ENCODE data around the gene CDYL2. TPM values are rescaled to one million over a fixed set of nuclear protein-coding genes. Genes with fewer than 3 reads are reported as not detected.

CDYL2 gene
- total RNA-seq, 2 experiments from 2014 or later = 10.4 to 11.4 TPM

DNA sequence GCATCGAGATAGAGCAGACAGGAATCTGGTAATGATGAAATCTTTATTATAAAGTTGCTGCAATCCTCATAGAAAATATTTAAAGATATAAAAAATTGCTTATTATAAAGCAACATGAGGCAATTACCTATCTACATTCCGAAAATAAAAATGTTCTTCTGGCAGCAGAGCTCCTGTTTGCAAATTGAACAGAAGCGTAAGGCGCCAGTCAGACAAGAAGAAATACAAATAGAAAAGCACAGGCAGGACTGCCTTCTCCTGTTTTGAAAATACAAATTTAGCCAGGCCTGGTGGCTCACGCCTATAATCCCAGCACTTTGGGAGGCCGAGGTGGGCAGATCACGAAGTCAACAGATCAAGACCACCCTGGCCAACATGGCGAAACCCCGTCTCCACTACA is 95.6 kb downstream of the CDYL2 start:
- H3K36me3 Mint-ChIP-seq (ENCODE audit: low read depth) = no peaks in the 10 kb centered on the region
- H3K4me1 Mint-ChIP-seq (ENCODE audit: low read depth) = peaks cover 8% of the 10 kb centered on the region
- ATAC-seq (no peak), DNase-seq (no peak)
- ChIA-PET POLR2A (no interaction called here), CTCF (interaction anchor here (1.3 kb wide), 1 partner anchor 23 kb away, joined by 3 read pairs; no protein-coding TSS in a partner anchor)
- H3K27me3 Mint-ChIP-seq = no peaks in the 10 kb centered on the region
- H3K9me3 Mint-ChIP-seq = peaks cover 2% of the 10 kb centered on the region
- H3K4me3 Mint-ChIP-seq = no peak overlapping the region
- TF ChIP-seq, protein P1, sequence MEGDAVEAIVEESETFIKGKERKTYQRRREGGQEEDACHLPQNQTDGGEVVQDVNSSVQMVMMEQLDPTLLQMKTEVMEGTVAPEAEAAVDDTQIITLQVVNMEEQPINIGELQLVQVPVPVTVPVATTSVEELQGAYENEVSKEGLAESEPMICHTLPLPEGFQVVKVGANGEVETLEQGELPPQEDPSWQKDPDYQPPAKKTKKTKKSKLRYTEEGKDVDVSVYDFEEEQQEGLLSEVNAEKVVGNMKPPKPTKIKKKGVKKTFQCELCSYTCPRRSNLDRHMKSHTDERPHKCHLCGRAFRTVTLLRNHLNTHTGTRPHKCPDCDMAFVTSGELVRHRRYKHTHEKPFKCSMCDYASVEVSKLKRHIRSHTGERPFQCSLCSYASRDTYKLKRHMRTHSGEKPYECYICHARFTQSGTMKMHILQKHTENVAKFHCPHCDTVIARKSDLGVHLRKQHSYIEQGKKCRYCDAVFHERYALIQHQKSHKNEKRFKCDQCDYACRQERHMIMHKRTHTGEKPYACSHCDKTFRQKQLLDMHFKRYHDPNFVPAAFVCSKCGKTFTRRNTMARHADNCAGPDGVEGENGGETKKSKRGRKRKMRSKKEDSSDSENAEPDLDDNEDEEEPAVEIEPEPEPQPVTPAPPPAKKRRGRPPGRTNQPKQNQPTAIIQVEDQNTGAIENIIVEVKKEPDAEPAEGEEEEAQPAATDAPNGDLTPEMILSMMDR (IDR thresholded peaks at IDR 0.05) = no peak
- no peak overlapping the region for H3K27ac Mint-ChIP-seq
- intact Hi-C loops (cut with micrococcal nuclease) = no loop called here

DNA sequence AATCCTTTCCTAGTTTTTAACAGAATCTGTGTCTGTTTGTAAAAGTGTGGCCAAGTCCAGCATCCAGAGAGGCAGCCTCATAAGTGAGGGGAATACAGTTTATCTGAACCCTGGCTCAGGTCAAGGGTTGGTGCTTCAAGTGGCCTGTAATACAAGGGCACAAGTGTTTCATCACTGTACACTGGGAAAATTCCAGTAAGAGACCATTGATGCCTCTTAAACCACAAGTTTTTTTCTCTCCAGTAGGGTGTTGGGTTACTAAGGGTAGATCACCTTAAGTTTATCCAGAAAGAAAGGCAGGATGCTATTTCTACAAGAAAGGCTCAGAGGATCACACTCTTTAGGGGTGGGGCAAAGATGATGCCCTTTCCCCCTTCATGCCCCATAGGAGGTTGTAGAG is 96.7 kb downstream of the CDYL2 start:
- ATAC-seq (no peak), DNase-seq (no peak)
- no peaks in the 10 kb centered on the region for H3K36me3 Mint-ChIP-seq (ENCODE audit: low read depth)
- TF ChIP-seq, protein P1 (IDR thresholded peaks at IDR 0.05) = no peak
- no peaks in the 10 kb centered on the region for H3K27me3 Mint-ChIP-seq
- peaks cover 8% of the 10 kb centered on the region for H3K4me1 Mint-ChIP-seq (ENCODE audit: low read depth)
- intact Hi-C loops (cut with micrococcal nuclease) = no loop called here
- no peak overlapping the region for H3K27ac Mint-ChIP-seq
- H3K9me3 Mint-ChIP-seq = peaks cover 2% of the 10 kb centered on the region
- ChIA-PET CTCF (interaction anchor here (1.3 kb wide), 1 partner anchor 22 kb away, joined by 3 read pairs; no protein-coding TSS in a partner anchor), POLR2A (no interaction called here)
- H3K4me3 Mint-ChIP-seq = no peak overlapping the region

DNA sequence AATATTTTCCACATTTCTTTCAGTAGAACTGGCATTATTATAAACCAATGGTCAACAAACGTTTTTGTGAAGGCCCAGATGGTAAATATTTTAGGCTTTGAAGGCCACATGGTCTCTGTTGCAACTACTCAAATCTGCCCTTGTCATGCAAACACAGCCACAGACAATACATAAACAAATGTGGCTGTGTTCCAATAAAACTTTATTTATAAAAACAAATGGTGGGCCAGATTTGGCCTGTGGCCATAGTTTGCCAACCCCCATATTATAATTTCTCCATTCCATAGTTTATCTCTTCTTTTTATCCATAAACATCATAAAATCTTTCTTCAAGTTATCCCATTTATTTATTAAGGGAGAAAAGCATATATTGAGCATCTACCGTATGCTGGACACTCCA is 98.8 kb downstream of the CDYL2 start:
- H3K27ac Mint-ChIP-seq = no peak overlapping the region
- peaks cover 2% of the 10 kb centered on the region for H3K9me3 Mint-ChIP-seq
- CTCF ChIA-PET = no interaction called here
- POLR2A ChIA-PET = interaction anchor here (1.7 kb wide), 1 partner anchor 29 kb away, joined by 6 read pairs; no protein-coding TSS in a partner anchor
- H3K36me3 Mint-ChIP-seq (ENCODE audit: low read depth) = no peaks in the 10 kb centered on the region
- TF ChIP-seq, protein P1 (IDR thresholded peaks at IDR 0.05) = no peak
- no peaks in the 10 kb centered on the region for H3K27me3 Mint-ChIP-seq
- ATAC-seq (no peak), DNase-seq (no peak)
- intact Hi-C loops (cut with micrococcal nuclease) = no loop called here
- peaks cover 14% of the 10 kb centered on the region for H3K4me1 Mint-ChIP-seq (ENCODE audit: low read depth)
- H3K4me3 Mint-ChIP-seq = no peak overlapping the region

DNA sequence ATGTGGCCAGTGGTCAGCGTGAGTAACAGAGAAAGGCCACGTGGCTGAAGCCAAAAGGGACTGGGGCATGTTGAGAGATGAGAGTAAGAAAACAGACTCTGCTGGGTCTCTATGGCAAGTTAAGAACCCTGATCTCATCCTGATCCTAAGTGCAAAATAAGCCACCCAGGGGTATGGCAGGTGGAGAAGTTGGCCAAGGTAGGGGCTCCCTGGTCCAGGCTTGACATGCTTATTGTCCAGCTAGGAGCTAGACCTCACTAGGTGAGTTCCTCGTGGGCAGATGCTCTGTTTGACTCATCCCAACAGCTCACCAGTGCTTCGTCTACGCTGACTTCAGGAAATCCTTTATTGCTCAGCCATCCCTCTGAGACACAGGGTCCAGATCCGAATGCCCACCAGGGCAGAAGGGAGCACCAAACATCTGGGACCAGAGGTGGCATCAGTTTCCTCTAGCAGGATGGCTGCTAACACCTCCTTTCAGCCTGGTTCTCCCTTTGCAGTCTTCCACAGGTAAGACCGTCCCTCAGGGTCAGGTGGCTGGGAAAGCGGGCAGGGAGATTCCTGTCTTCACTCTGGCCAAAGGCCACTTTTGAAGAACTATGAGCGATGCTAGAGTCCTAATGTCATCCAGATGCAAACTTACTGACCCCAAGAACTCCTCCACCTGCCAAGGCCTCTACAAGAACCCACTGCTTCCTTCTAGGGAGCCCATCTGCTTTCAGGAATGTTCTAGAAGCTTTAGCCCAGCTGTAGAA is 99.5 kb downstream of the CDYL2 start:
- DNase-seq = no peak
- no peak for ATAC-seq
- intact Hi-C loops (cut with micrococcal nuclease) = no loop called here
- H3K4me1 Mint-ChIP-seq (ENCODE audit: low read depth) = peaks cover 18% of the 10 kb centered on the region
- TF ChIP-seq, protein P1 (IDR thresholded peaks at IDR 0.05) = no peak
- H3K9me3 Mint-ChIP-seq = peaks cover 2% of the 10 kb centered on the region
- no peak overlapping the region for H3K4me3 Mint-ChIP-seq
- CTCF ChIA-PET = interaction anchor here (1.0 kb wide), 1 partner anchor 178 kb away, joined by 3 read pairs; no protein-coding TSS in a partner anchor
- no peak overlapping the region for H3K27ac Mint-ChIP-seq
- POLR2A ChIA-PET = interaction anchor here (1.7 kb wide), 1 partner anchor 30 kb away, joined by 6 read pairs; no protein-coding TSS in a partner anchor
- no peaks in the 10 kb centered on the region for H3K36me3 Mint-ChIP-seq (ENCODE audit: low read depth)
- no peaks in the 10 kb centered on the region for H3K27me3 Mint-ChIP-seq
